Measurements from ENCODE around the gene TRMT2A. TPM values are rescaled to one million over a fixed set of nuclear protein-coding genes. Genes with fewer than 3 reads are reported as not detected.

TRMT2A gene
- total and polyA plus RNA-seq, 2 of the 8 experiments (the other 6 are each of a cell fraction or from before 2014, with no cell fraction given) = 44.9 to 50.3 TPM

GRCh38 chr22:20089226-20089976, 27.6 kb downstream of the TRMT2A start (continued):
- TF ChIP-seq EZH2 (IDR thresholded peaks at IDR 0.05; ENCODE audit: low read depth, low read length, severe bottlenecking) = no peak
- TF ChIP-seq TAF1 (IDR thresholded peaks at IDR 0.05; ENCODE audit: low read depth, low read length) = no peak
- no peak for TF ChIP-seq MAFK (IDR thresholded peaks at IDR 0.05; ENCODE audit: low read depth, low read length)
- no peak for TF ChIP-seq SIN3A (conservative IDR thresholded peaks at IDR 0.05 in 1 of 2, IDR thresholded peaks at IDR 0.05 in 1 of 2; ENCODE audit: low read depth in 1 of 2, low read length in 2 of 2)
- no peak for TF ChIP-seq ATF2 (IDR thresholded peaks at IDR 0.05; ENCODE audit: low read length)
- TF ChIP-seq POLR2AphosphoS5 (IDR thresholded peaks at IDR 0.05; ENCODE audit: low read depth, low read length) = no peak
- no peak for TF ChIP-seq EGR1 (IDR thresholded peaks at IDR 0.05; ENCODE audit: borderline replicate concordance, low read depth, low read length)
- no peak for TF ChIP-seq HDAC2 (IDR thresholded peaks at IDR 0.05; ENCODE audit: borderline replicate concordance in 1 of 2, low read depth in 2 of 2, low read length in 2 of 2)
- TF ChIP-seq ZNF274 (IDR thresholded peaks at IDR 0.05; ENCODE audit: borderline replicate concordance, extremely low read depth, low read length) = no peak
